ENCODE measurements around the gene AGMO.

AGMO gene

GRCh38 chr7:15279640-15280039 is 282.2 kb downstream of the AGMO start:
- intact Hi-C loops (cut with DNase I), result no loop called here
- no peak for DNase-seq

- DNase-seq, result no peak
- intact Hi-C loops (cut with DNase I), result no loop called here
These were observed 304.1 kb downstream of the AGMO start for GRCh38 chr7:15257689-15258088.

GRCh38 chr7:15252181-15252580 is 309.6 kb downstream of the AGMO start:
- DNase-seq, result no peak
- intact Hi-C loops (cut with DNase I), result no loop called here

GRCh38 chr7:15248514-15248913 is 313.3 kb downstream of the AGMO start:
- DNase-seq, result no peak
- intact Hi-C loops (cut with DNase I), result no loop called here

- intact Hi-C loops (cut with DNase I), result no loop called here
- DNase-seq, result no peak
These were observed 316.0 kb downstream of the AGMO start for GRCh38 chr7:15245831-15246230.

- DNase-seq, result no peak
- intact Hi-C loops (cut with DNase I), result no loop called here
These were observed 322.0 kb downstream of the AGMO start for GRCh38 chr7:15239801-15240200.

- no peak for DNase-seq
These were observed 324.9 kb downstream of the AGMO start for GRCh38 chr7:15236952-15237351.

GRCh38 chr7:15234431-15234830 is 327.4 kb downstream of the AGMO start:
- intact Hi-C loops (cut with DNase I), result no loop called here
- DNase-seq, result no peak

More at GRCh38 chr7:15236952-15237351, 324.9 kb downstream of the AGMO start:
- intact Hi-C loops (cut with DNase I), result no loop called here

- intact Hi-C loops (cut with DNase I), result no loop called here
- DNase-seq, result no peak
These were observed 333.0 kb downstream of the AGMO start for GRCh38 chr7:15228831-15229230.

GRCh38 chr7:15225981-15226380 is 335.8 kb downstream of the AGMO start:
- intact Hi-C loops (cut with DNase I), result no loop called here
- DNase-seq, result no peak

GRCh38 chr7:15219758-15220157 is 342.1 kb downstream of the AGMO start:
- intact Hi-C loops (cut with DNase I), result no loop called here
- no peak for DNase-seq

GRCh38 chr7:15218261-15218660 is 343.6 kb downstream of the AGMO start:
- no peak for DNase-seq
- intact Hi-C loops (cut with DNase I), result no loop called here

- intact Hi-C loops (cut with DNase I), result no loop called here
- DNase-seq, result no peak
These were observed 346.2 kb downstream of the AGMO start for GRCh38 chr7:15215616-15216015.

- no peak for DNase-seq
- intact Hi-C loops (cut with DNase I), result no loop called here
These were observed 346.8 kb downstream of the AGMO start for GRCh38 chr7:15214976-15215375.

- intact Hi-C loops (cut with DNase I), result no loop called here
These were observed 348.7 kb downstream of the AGMO start for GRCh38 chr7:15213093-15213492.

GRCh38 chr7:15209429-15209828 is 352.4 kb downstream of the AGMO start:
- peak in 1 of 10 donors; percentile 52 for DNase-seq
- intact Hi-C loops (cut with DNase I), result no loop called here

More at GRCh38 chr7:15213093-15213492, 348.7 kb downstream of the AGMO start:
- no peak for DNase-seq

GRCh38 chr7:15204421-15204820 is 357.4 kb downstream of the AGMO start:
- DNase-seq, result no peak
- intact Hi-C loops (cut with DNase I), result no loop called here

GRCh38 chr7:15199482-15199881 is 362.3 kb downstream of the AGMO start:
- DNase-seq, result no peak
- intact Hi-C loops (cut with DNase I), result loop anchor here (10.0 kb wide), 1 partner anchor 865 kb away; no protein-coding TSS in a partner anchor

GRCh38 chr7:15197042-15197977 is 364.5 kb downstream of the AGMO start:
- DNase-seq, result no peak

GRCh38 chr7:15178065-15178464 is 383.8 kb downstream of the AGMO start:
- no peak for DNase-seq
- intact Hi-C loops (cut with DNase I), result no loop called here

More at GRCh38 chr7:15197042-15197977, 364.5 kb downstream of the AGMO start:
- intact Hi-C loops (cut with DNase I), result loop anchor here (10.0 kb wide), 1 partner anchor 867 kb away; no protein-coding TSS in a partner anchor

- intact Hi-C loops (cut with DNase I), result no loop called here
- DNase-seq, result no peak
These were observed 385.7 kb downstream of the AGMO start for GRCh38 chr7:15176089-15176488.

- DNase-seq, result no peak
These were observed 386.7 kb downstream of the AGMO start for GRCh38 chr7:15175152-15175551.

More at GRCh38 chr7:15175152-15175551, 386.7 kb downstream of the AGMO start:
- intact Hi-C loops (cut with DNase I), result no loop called here
